Myocyte (in vitro differentiated cells): ENCODE data around the gene USP24. TPM values are rescaled to one million over a fixed set of nuclear protein-coding genes. Genes with fewer than 3 reads are reported as not detected.
A peak's percentile ranks its signal among the peaks of the same experiment; 100 is the strongest.
"Not testable (repeated sequence)": the region's sequence is repeated elsewhere in the genome, so short reads cannot be mapped to it uniquely, and the experiment has no call there.

Experiments used
- DNase-seq: peaks from one replicate; pipeline ENCODE4 v3.0.0-alpha.2; 2012; ENCODE audit warnings: low read depth
- total RNA-seq: library from RNA; depleted of rRNA; stranded (reverse); fragments of >200 nt; gene quantifications from 2 replicates; pipeline ENCODE4 v1.2.3, GENCODE V29; 2014

Gene USP24
- total RNA-seq, 1 donor from 2014 or later = 56.7 TPM

GRCh38 chr1:55124470-55124869 lies 90.7 kb downstream of the USP24 start:
- DNase-seq = no peak

DNA sequence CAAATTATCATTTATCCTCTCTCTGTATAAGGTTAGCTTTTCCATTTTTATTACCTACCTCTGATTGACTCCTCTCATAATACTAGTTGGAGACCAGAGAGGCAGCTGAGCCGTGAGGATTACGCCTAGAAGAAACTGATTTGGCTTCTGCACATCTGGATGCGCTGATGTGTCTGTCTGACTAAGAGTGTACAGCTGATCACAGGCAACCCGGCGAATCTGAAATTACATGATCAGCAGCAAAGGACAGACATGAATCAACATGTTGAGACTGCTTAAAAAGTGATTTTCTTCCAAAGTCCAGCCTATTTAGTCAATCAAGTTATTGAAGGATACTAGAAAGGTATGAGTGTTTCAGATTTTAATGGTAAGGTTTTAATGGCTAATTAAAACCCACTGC lies 94.6 kb downstream of the USP24 start:
- DNase-seq = no peak

DNA sequence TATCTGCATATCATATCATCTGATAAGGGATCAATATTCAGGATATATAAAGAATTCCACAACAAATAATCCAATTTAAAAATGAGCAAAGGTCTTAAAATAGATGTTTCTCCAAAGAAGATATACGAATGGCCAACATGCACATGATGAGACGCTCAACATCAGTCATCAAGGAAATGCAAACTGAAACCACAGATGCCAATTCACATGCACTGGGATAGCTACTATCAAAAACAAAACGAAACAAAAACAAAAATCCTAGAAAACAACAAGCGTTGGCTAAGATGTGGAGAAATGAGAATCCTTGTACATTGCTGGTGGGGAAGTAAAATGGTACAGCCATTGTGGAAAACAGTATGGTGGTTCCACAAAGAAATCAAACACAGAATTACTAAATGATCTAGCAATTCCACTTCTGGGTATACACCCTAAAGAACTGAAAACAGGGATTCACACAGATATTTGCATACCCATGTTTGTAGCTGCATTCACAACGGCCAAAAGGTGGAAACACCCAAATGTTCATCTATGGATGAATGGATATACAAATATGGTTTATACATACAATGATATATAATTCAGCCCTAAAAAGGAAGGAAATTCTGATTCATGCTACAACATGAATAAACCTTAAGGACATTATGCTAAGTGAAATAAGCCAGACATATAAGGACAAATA lies 96.4 kb downstream of the USP24 start:
- no peak for DNase-seq

GRCh38 chr1:55117941-55118340 lies 97.2 kb downstream of the USP24 start:
- DNase-seq = no peak

- DNase-seq = not testable (repeated sequence)
Measured at GRCh38 chr1:55109005-55109404, 106.2 kb downstream of the USP24 start.

- no peak for DNase-seq
Measured at GRCh38 chr1:55107101-55107500, 108.1 kb downstream of the USP24 start.

DNA sequence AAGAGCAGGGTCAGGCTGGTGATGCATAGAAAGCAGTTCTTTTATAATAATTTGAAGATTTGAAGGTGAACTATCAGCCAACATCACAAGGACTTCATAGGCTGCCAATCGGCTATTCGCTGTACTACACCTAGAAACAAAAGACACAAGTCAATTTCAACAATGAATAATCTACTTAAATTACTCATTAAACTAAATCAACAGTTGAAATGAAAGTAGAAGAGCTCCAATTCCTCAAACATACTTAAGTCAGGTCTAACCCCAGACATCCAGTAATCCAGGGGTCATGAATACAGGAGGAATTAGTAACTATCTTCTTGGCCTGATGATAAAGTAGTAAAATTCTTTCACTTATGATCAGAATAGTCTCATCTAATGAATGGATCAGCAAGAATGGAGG lies 111.3 kb downstream of the USP24 start:
- no peak for DNase-seq

DNA sequence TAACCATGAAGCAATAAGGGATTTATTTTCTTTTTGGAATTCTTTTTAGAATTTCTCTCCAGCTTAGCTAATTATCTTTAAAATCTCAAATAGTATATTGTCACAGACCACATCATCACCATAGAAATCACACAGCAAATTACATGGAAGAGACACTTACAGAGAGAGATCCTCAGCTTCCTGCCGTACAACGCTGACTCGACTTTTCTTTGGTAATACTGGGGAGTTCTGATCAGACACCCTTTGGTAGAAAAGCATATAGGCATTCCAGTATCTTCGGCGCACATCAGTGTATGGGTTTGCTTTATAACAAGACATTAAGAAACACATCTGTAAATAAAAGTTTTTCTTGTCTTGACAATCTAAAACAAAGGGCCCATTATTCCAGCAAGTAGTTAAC lies 120.1 kb downstream of the USP24 start:
- DNase-seq = no peak

GRCh38 chr1:55092475-55092874 lies 122.7 kb downstream of the USP24 start:
- DNase-seq = no peak

- DNase-seq = peak; percentile 30
Measured at GRCh38 chr1:55089683-55090082, 125.5 kb downstream of the USP24 start.

DNA sequence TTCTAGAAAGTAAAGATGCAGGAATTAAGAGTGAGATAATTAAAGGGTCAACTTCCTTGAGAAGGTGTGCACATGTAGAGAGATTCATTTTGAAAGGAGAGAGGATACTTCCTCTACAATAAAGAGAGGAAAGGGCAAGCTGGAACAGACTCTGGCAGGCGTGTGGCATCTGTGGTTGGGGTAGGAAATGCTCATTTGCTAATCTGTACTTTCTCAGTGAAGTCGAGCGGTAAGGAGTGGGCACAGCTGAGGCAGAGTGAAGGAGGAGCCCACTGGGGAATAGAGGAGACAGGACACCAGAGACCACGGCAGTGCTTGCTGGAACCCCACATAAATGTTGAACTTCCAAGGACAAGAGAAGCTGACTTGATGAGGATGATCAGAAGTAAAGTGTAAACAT lies 126.8 kb downstream of the USP24 start:
- no peak for DNase-seq

- DNase-seq = no peak
Measured at GRCh38 chr1:55087439-55087838, 127.7 kb downstream of the USP24 start.

- DNase-seq = no peak
Measured at GRCh38 chr1:55084257-55084656, 130.9 kb downstream of the USP24 start.

DNA sequence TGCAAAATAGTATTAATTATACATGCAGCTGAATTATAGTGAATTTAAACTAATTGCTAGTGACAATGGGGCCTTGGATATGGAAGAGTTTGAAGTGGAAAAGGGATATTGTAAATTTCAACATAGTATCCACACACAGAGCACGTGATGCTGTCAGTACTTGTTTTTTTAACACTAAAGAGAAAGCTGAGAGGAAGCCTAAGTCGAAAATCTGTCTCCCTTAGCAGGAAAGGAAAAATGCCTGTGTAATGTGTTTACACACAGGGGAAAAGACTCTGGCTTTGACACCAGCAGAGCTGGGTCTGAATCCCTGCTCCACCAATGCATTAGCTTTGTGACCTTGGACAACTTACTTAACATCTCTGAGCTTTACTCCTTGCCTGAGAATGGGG lies 133.3 kb downstream of the USP24 start:
- DNase-seq = no peak

GRCh38 chr1:55081188-55081904 lies 133.8 kb downstream of the USP24 start:
- DNase-seq = peak; percentile 57

- no peak for DNase-seq
Measured at GRCh38 chr1:55079651-55080050, 135.5 kb downstream of the USP24 start.

DNA sequence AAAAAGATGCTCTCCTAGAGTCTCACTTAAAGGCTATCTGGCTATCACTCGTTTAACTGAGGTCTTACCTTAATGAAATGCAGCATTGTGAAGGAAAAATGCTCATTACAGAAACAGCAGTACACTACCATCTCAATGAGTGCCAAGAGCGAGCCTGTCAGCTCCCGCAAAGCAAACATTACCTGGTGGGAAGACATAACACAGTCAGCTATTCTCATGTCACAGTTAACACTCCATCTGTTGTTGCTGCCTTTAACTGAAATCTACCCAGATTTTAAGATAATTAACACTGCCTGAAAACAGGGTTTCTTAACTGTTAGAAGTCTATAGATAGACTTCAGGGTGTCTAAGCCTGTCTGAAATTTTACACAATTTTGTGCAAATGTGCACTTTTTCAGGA lies 136.7 kb downstream of the USP24 start:
- DNase-seq = no peak

- no peak for DNase-seq
Measured at GRCh38 chr1:55076356-55076755, 138.8 kb downstream of the USP24 start.

DNA sequence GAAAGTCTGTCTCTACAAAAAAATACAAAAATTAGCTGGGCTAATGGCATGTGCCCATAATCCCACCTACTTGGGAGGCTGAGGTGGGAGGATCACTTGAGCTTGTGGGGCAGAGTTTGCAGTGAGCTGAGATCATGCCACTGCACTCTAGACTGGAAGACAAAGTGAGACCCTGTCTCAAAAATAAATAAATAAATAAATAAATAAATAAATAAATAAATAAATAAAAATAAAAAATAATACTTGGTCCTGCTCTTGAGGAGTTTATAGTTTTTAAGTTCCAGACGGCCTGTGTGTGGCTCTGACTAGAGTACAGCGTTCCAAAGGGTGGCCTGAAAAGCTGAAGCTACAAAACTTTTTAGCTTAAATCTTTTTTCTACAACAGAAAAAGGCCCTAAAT lies 140.7 kb downstream of the USP24 start:
- DNase-seq = no peak

GRCh38 chr1:55073187-55073916 lies 141.8 kb downstream of the USP24 start:
- DNase-seq = no peak

GRCh38 chr1:55071477-55071876 lies 143.7 kb downstream of the USP24 start:
- DNase-seq = peak; percentile 76
